ENCODE results near the gene SULF2.

- no peak for TF ChIP-seq RARB (CRISPR knock-in tag; IDR thresholded peaks at IDR 0.05)
- TF ChIP-seq BACH2 (CRISPR knock-in tag; IDR thresholded peaks at IDR 0.05; ENCODE audit: borderline replicate concordance): no peak
- no peak for TF ChIP-seq OSR1 (CRISPR knock-in tag; IDR thresholded peaks at IDR 0.05)
- no peak for TF ChIP-seq TCF4 (CRISPR knock-in tag; IDR thresholded peaks at IDR 0.05; ENCODE audit: borderline replicate concordance)
- no peak for TF ChIP-seq PPARA (CRISPR knock-in tag; IDR thresholded peaks at IDR 0.05; ENCODE audit: borderline replicate concordance)
- no peak for TF ChIP-seq ZNF70 (CRISPR knock-in tag; IDR thresholded peaks at IDR 0.05)
- TF ChIP-seq CREB5 (CRISPR knock-in tag; IDR thresholded peaks at IDR 0.05; ENCODE audit: low read depth): no peak
Measured at GRCh38 chr20:47730744-47731143, 54.5 kb downstream of the SULF2 start.
